ENCODE results near the gene CLASP1.

CLASP1 gene

DNA sequence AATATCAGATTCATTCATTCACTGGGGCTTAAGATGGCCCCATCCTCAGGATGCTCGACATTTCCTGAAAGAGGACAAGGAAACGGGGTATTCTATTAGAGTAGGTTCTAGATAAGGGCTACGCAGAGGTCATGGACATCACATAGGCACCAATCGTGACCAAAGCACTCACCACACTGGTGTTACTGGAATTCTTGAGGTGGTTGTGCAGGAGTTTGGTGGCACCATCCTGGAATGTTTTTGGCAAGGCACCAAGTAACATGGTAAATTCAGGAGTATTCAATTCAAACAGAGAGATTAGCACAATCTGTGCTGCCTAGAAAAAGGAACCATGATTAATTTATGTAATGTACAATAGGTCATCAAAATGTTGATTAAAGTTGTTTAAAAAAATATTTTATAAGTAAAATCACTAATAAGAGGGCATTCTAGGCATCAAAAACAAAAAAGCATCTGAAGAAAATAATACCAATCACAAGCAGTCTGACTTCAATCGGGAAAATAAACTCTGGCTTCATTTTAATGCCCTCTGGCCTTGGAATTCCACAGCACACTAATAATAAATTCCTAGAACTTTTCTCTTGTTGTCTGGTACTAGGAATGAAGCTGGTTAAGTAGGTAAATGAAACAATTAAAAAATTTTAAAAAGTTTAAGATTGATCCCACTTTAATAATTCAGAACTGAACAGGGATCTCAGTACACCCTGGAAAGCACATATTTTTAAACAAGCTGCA, 261.5 kb downstream of the CLASP1 start:
- POLR2A ChIA-PET = interaction anchor here (1.1 kb wide), 1 partner anchor 143 kb away, joined by 3 read pairs; no protein-coding TSS in a partner anchor
- TF ChIP-seq, protein P1, sequence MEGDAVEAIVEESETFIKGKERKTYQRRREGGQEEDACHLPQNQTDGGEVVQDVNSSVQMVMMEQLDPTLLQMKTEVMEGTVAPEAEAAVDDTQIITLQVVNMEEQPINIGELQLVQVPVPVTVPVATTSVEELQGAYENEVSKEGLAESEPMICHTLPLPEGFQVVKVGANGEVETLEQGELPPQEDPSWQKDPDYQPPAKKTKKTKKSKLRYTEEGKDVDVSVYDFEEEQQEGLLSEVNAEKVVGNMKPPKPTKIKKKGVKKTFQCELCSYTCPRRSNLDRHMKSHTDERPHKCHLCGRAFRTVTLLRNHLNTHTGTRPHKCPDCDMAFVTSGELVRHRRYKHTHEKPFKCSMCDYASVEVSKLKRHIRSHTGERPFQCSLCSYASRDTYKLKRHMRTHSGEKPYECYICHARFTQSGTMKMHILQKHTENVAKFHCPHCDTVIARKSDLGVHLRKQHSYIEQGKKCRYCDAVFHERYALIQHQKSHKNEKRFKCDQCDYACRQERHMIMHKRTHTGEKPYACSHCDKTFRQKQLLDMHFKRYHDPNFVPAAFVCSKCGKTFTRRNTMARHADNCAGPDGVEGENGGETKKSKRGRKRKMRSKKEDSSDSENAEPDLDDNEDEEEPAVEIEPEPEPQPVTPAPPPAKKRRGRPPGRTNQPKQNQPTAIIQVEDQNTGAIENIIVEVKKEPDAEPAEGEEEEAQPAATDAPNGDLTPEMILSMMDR (IDR thresholded peaks at IDR 0.05; ENCODE audit: insufficient read depth, low read length, missing control alignments) = no peak
- no peak for DNase-seq (ENCODE audit: low read depth, low spot score)
- no peak overlapping the region for H3K4me3 ChIP-seq (ENCODE audit: low read depth, low read length)
- CTCF ChIA-PET = interaction anchor here (0.9 to 1.5 kb wide), 5 partner anchors 9 to 32 kb away, joined by 3 to 11 read pairs (median 3); no protein-coding TSS in a partner anchor

DNA sequence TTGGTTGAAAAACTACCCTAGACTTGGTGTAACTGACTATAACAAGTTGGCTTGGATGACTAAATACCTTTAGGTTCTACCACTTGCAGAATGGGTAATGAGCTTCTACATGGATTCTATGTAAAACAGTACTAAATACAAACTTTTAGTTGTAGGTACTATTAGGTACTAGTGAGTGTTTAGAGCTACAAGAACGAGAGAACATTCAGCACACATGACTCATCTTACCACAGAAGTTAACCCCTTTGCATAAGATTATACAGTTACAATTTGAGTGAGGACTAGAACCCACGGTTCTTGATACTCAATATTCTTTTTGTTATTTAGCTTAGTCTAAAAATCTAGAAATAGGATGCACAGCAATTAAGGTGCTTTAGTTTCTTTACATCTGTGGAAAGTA, 262.6 kb downstream of the CLASP1 start:
- no peak for DNase-seq (ENCODE audit: low read depth, low spot score)
- TF ChIP-seq, protein P1 (IDR thresholded peaks at IDR 0.05; ENCODE audit: insufficient read depth, low read length, missing control alignments) = no peak
- H3K4me3 ChIP-seq (ENCODE audit: low read depth, low read length) = no peak overlapping the region
- ChIA-PET CTCF (interaction anchor here (1.3 to 2.8 kb wide), 4 partner anchors 12 to 32 kb away, joined by 3 to 17 read pairs (median 6); no protein-coding TSS in a partner anchor), POLR2A (interaction anchor here (1.0 kb wide), 1 partner anchor 145 kb away, joined by 5 read pairs; no protein-coding TSS in a partner anchor)

DNA sequence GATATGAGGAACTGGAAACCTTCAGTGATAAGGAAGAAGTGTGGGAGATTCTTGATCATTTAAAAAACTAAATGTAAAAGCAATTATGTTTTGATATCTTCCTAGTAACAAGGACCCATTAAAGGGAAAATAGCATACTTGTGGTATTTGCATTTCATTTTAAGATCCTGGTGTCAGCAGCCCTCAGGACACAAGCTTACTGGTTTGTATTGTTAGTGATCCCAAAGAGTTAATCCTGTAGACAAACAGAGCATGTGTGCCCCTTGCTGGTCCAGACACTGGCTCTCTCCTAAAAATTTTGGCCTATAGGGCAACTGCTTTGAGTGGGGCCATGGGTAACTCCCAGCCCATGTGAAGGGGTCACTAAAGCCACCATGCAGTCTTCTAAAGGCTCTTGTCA, 263.2 kb downstream of the CLASP1 start:
- no peak for DNase-seq (ENCODE audit: low read depth, low spot score)
- TF ChIP-seq, protein P1 (IDR thresholded peaks at IDR 0.05; ENCODE audit: insufficient read depth, low read length, missing control alignments) = no peak
- H3K4me3 ChIP-seq (ENCODE audit: low read depth, low read length) = no peak overlapping the region
- ChIA-PET POLR2A (interaction anchor here (1.0 kb wide), 1 partner anchor 145 kb away, joined by 5 read pairs; no protein-coding TSS in a partner anchor), CTCF (interaction anchor here (1.3 to 2.8 kb wide), 6 partner anchors 10 to 31 kb away, joined by 3 to 17 read pairs (median 6); no protein-coding TSS in a partner anchor)

DNA sequence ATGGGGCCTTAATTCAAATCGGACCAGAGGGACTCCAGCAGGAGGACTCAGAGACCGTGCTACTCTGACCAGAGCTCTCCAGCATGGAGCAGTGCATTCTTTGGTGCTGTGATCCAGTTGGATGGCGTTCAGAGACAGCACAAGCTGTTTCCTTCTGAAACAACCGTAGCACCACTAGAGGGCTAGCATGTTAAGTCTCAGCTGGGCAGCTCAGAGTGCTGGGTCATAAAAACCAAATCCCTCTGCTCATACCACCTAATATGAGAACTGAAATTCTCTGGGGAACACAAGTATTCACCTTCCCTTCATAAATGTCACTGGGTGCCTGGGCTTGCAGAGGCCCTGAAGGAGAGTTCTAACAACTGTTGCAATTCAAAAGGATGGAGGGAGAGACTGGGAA, 266.5 kb downstream of the CLASP1 start:
- TF ChIP-seq, protein P1 (IDR thresholded peaks at IDR 0.05; ENCODE audit: insufficient read depth, low read length, missing control alignments) = peak; percentile 13
- no peak for DNase-seq (ENCODE audit: low read depth, low spot score)
- CTCF ChIA-PET = no interaction called here

DNA sequence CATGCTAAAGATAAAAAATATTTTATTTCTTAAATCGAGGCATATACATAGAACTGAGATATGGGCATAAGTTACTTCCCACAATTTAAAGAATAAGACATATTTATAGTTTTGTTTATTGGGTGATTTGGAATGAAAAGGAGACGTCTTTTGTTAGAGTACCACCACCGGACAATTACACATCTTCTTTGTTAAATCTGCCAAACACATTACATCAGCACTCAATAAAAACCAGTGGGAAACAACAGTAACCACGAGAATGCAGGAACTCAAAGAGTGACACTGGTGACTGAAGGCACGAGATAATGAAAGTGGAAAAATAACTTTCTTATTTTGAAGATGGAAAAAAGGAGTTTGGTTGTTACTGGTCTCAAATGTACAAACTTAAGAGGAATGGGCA, 271.6 kb downstream of the CLASP1 start:
- ChIA-PET CTCF (interaction anchor here (1.0 to 3.4 kb wide), 3 partner anchors 18 to 293 kb away, joined by 3 to 14 read pairs (median 3); no protein-coding TSS in a partner anchor), POLR2A (interaction anchor here (1.5 kb wide), 1 partner anchor 153 kb away, joined by 3 read pairs; the partner anchor contains the start of gene RNU4ATAC)
- TF ChIP-seq, protein P1 (IDR thresholded peaks at IDR 0.05; ENCODE audit: insufficient read depth, low read length, missing control alignments) = no peak
- no peak for DNase-seq (ENCODE audit: low read depth, low spot score)
- no peak overlapping the region for H3K4me3 ChIP-seq (ENCODE audit: low read depth, low read length)

More for the DNA sequence above, 266.5 kb downstream of the CLASP1 start:
- POLR2A ChIA-PET = no interaction called here
- H3K4me3 ChIP-seq (ENCODE audit: low read depth, low read length) = no peak overlapping the region
